ENCODE measurements around the gene NTS. TPM values are rescaled to one million over a fixed set of nuclear protein-coding genes. Genes with fewer than 3 reads are reported as not detected.

NTS gene
- total RNA-seq, 1 experiment from 2014 or later: not detected

DNA sequence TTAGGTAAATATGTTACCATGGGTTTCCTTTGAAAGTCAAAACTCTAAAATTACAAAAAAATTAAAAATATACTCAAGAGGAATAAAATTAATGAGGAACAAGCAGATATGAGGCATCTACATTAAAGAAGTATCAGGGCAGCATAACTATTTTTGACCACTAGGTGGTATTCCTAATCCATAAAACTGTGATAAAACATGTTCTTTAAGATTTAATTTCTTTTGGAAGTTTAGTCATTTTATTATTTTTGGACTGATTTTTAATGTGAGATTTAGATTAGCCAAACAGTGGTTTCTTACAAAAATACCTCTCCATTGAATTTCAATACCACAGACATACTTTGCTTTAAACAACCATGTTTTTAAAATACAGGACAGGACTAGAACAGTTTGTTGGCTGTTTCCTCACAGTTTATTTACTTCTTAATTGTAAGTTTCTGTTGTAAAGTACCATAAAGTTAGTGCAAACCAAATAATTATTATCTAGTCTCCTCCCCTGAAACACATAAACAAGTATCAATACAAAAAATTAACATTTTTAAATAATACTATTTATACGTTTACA is 49.8 kb downstream of the NTS start:
- peak; percentile 2 for DNase-seq (ENCODE audit: low spot score)

DNA sequence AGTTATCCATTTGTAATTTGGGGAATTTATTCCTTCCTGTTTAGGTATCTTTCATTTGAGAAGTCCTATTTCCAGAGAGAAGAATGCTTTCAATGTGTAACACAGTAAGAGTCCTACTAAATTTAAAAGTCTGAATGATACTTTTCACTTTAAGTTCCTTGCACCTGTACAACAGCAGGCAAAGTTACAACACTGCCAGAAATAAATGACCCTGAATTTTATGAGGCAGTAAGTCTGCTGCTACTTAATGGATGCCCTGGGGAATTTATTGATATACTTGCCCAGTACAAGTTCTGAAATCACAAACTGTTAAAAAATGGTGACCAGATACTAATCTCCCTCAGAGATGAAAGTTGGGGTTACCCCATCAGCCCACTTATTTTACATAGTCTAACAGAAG is 53.1 kb downstream of the NTS start:
- DNase-seq (ENCODE audit: low spot score): no peak

Other genes with a start within 250 kb of the NTS start
- 0.74 and 1.4 TPM in 2 replicates for gene RASSF9, start 37.9 kb upstream of the NTS start, total RNA-seq (2014; rRNA removed; shearing (Covaris generic))